GM12878 (cell line): Measurements from ENCODE around the gene CMSS1. TPM values are rescaled to one million over a fixed set of nuclear protein-coding genes. Genes with fewer than 3 reads are reported as not detected.

Experiments
- ATAC-seq: fragments of 200-7000 bp; cut with Tn5 transposase; 3 replicates; pipeline ENCODE4 v1.9.1; 2020; ENCODE audit warnings: mild to moderate bottlenecking, moderate library complexity
- BruUV-seq: library from RNA; stranded (reverse); fragments of 400-500 nt; replicated peaks from 2 replicates; lab custom pipeline; 2021; lab: Mats Ljungman, UMichigan
- CTCF ChIA-PET: fragments of 300-600 bp; sonication (Branson Sonifier 250); formaldehyde crosslinking; extraction: SDS; loops from one replicate; lab custom pipeline; 2021; ENCODE audit warnings: inconsistent platforms; lab: Yijun Ruan, JAX
- POLR2A ChIA-PET: fragments of 350-600 bp; formaldehyde crosslinking; extraction: SDS; loops from one replicate; lab custom pipeline; 2021; ENCODE audit warnings: inconsistent platforms; lab: Charles Lee
- RAD21 ChIA-PET: fragments of 300-600 bp; sonication (Branson Sonifier 250); formaldehyde crosslinking; loops from one replicate; lab custom pipeline; 2023; ENCODE audit warnings: antibody characterized with exemption; ENCODE audit not compliant: unreplicated experiment; lab: Charles Lee
- SMC1A ChIA-PET: fragments of 300-600 bp; sonication (Branson Sonifier 250); formaldehyde crosslinking; loops from one replicate; lab custom pipeline; 2023; ENCODE audit not compliant: unreplicated experiment, uncharacterized antibody; lab: Charles Lee
- DNase-seq: peaks from one replicate; pipeline ENCODE4 v3.0.0-alpha.2; 2011; ENCODE audit warnings: low read depth, low spot score
- FAIRE-seq: peaks from 3 replicates; lab custom pipeline; 2011; peaks lifted over from hg19 to GRCh38; lab: Jason Lieb, UNC
- H2AFZ ChIP-seq: 2 replicates; pipeline ENCODE4 v1.6.0; 2011; ENCODE audit warnings: low read depth, low read length, control low read depth; ENCODE audit not compliant: control insufficient read depth
- H3K27ac ChIP-seq: 2 replicates; pipeline ENCODE4 v1.5.1; 2011; ENCODE audit warnings: control low read depth; ENCODE audit not compliant: control insufficient read depth, insufficient read depth
- H3K27me3 ChIP-seq, 2 experiments: replicated peaks in 1 of 2; 2 replicates each; pipeline versions ENCODE4 v1.6.0 to v1.6.1; 2011; ENCODE audit warnings: low read length in 1 of 2; ENCODE audit not compliant: control insufficient read depth in 2 of 2, insufficient read depth in 2 of 2
- H3K36me3 ChIP-seq, 2 experiments: 2 replicates each; pipeline ENCODE4 v1.5.1; 2011; ENCODE audit warnings: low read length in 1 of 2; ENCODE audit not compliant: control insufficient read depth in 2 of 2, insufficient read depth in 2 of 2
- H3K4me1 ChIP-seq: 2 replicates; pipeline ENCODE4 v1.6.1; 2011; ENCODE audit warnings: mild to moderate bottlenecking, low read length, moderate library complexity, mixed read lengths; ENCODE audit not compliant: control insufficient read depth, insufficient read depth
- H3K4me2 ChIP-seq: 2 replicates; pipeline ENCODE4 v1.6.0; 2011; ENCODE audit warnings: control low read depth; ENCODE audit not compliant: control insufficient read depth, insufficient read depth
- H3K4me3 ChIP-seq: fragments of 200-600 bp; sonication (generic); 2 replicates; pipeline ENCODE4 v1.5.1; 2016
- H3K79me2 ChIP-seq: 2 replicates; pipeline ENCODE4 v1.6.0; 2011; ENCODE audit warnings: low read length; ENCODE audit not compliant: control insufficient read depth, insufficient read depth
- H3K9ac ChIP-seq: 2 replicates; pipeline ENCODE4 v1.8.0; 2011; ENCODE audit warnings: low read length, control low read depth, mixed read lengths; ENCODE audit not compliant: control insufficient read depth, insufficient read depth
- H3K9me3 ChIP-seq: replicated peaks from 3 replicates; pipeline ENCODE4 v1.5.1; 2011; ENCODE audit warnings: mild to moderate bottlenecking, low read length; ENCODE audit not compliant: control insufficient read depth, insufficient read depth
- H4K20me1 ChIP-seq: 2 replicates; pipeline ENCODE4 v1.6.0; 2011; ENCODE audit not compliant: control insufficient read depth, insufficient read depth
- EGR1 ChIP-seq, 2 experiments: IDR thresholded peaks; 1 replicate in 1 of 2; 2 replicates in 1 of 2; pipeline ENCODE4 v1.6.1; 2011 to 2012; ENCODE audit warnings: low read depth in 2 of 2, low read length in 2 of 2, borderline replicate concordance in 1 of 2, mild to moderate bottlenecking in 1 of 2, moderate library complexity in 1 of 2
- HDAC6 ChIP-seq: fragments of 200-600 bp; sonication (generic); IDR thresholded peaks from one replicate; pipeline ENCODE4 v1.8.0; 2017; ENCODE audit warnings: antibody characterized with exemption; ENCODE audit not compliant: unreplicated experiment
- HSF1 ChIP-seq: fragments of 150-350 bp; IDR thresholded peaks from 2 replicates; pipeline ENCODE4 v1.6.1; 2014; ENCODE audit warnings: mild to moderate bottlenecking, low read depth, low read length
- MYB ChIP-seq: fragments of 150-350 bp; IDR thresholded peaks from 2 replicates; pipeline ENCODE4 v1.6.1; 2014; ENCODE audit warnings: mild to moderate bottlenecking, low read depth, low read length, borderline replicate concordance
- MYC ChIP-seq: IDR thresholded peaks from 2 replicates; pipeline ENCODE4 v1.6.1; 2011; ENCODE audit warnings: mild to moderate bottlenecking, low read length, moderate library complexity, inconsistent platforms; ENCODE audit not compliant: insufficient read depth, insufficient replicate concordance, insufficient read length, severe bottlenecking
- NR2C1 ChIP-seq: fragments of 450-650 bp; IDR thresholded peaks from 2 replicates; pipeline ENCODE4 v1.6.1; 2017; ENCODE audit warnings: antibody characterized with exemption, mild to moderate bottlenecking, moderate library complexity
- NRF1 ChIP-seq: conservative IDR thresholded peaks from 2 replicates; pipeline ENCODE4 v1.6.1; 2011; ENCODE audit warnings: mild to moderate bottlenecking, low read depth, low read length, improper control_type of control experiment
- POLR2AphosphoS5 ChIP-seq: IDR thresholded peaks from 2 replicates; pipeline ENCODE4 v1.6.1; 2011; ENCODE audit warnings: mild to moderate bottlenecking, low read length, inconsistent platforms
- RB1 ChIP-seq: fragments of 450-650 bp; formaldehyde crosslinking; IDR thresholded peaks from 2 replicates; pipeline ENCODE4 v1.6.1; 2017; ENCODE audit warnings: mild to moderate bottlenecking, borderline replicate concordance
- RFX5 ChIP-seq: IDR thresholded peaks from 2 replicates; pipeline ENCODE4 v1.6.1; 2011; ENCODE audit warnings: low read depth, low read length, improper control_type of control experiment
- SMAD5 ChIP-seq: IDR thresholded peaks from 2 replicates; pipeline ENCODE4 v1.6.1; 2016; ENCODE audit warnings: antibody characterized with exemption, low read depth
- YBX1 ChIP-seq: fragments of 450-650 bp; IDR thresholded peaks from 2 replicates; pipeline ENCODE4 v1.6.1; 2016; ENCODE audit warnings: antibody characterized with exemption
- ZBTB4 ChIP-seq: fragments of 450-650 bp; formaldehyde crosslinking; IDR thresholded peaks from 2 replicates; pipeline ENCODE4 v1.4.0; 2022; ENCODE audit warnings: mild to moderate bottlenecking, moderate library complexity
- WGBS: methylation state at CpG from one replicate; pipeline ENCODE4 v1.1.6; 2016; ENCODE audit warnings: low lambda C conversion rate; ENCODE audit not compliant: insufficient replicate concordance, insufficient coverage; ENCODE audit errors: missing lambda C conversion rate; 5-methylcytosine and 5-hydroxymethylcytosine counted together
- in situ Hi-C: fragments of 300-500 bp; cut with MboI; formaldehyde crosslinking; loops from 9 replicates; pipeline ENCODE4 v1.14.3; 2018; ENCODE audit warnings: mixed read lengths
- intact Hi-C: fragments of 100-400 bp; cut with micrococcal nuclease; formaldehyde crosslinking; loops from one replicate; pipeline ENCODE4 v1.14.2; 2022; ENCODE audit not compliant: unreplicated experiment
- polyA plus RNA-seq, 11 experiments: library from polyadenylated mRNA; depleted of rRNA in 4 of 11; unstranded in 6 of 11; stranded (reverse) in 5 of 11; fragments of >200 nt; fragmentation: Nextera tagmentation in 4 of 11; fragmentation: Illumina TruSeq in 1 of 11; extraction: Ambion mirVana in 4 of 11; extraction: Trizol in 1 of 11; gene quantifications; 1 replicate in 1 of 11; 2 replicates in 10 of 11; pipeline versions ENCODE4 v1.2.1 to v1.2.3, GENCODE V29; 2011 to 2016; ENCODE audit warnings: inconsistent platforms in 2 of 11, missing spikeins in 2 of 11, low read depth in 1 of 11
- total RNA-seq, 4 experiments: library from RNA; depleted of rRNA in 3 of 4; stranded (reverse); fragments of >200 nt in 3 of 4; fragmentation: Illumina TruSeq in 1 of 4; extraction: Trizol in 1 of 4; gene quantifications; 2 replicates each; pipeline versions ENCODE4 v1.2.1 to v1.2.3, GENCODE V29; 2013 to 2021

Gene CMSS1
- total and polyA plus RNA-seq, 10 of the 15 experiments (the other 5 are each of a cell fraction or from before 2014, with no cell fraction given), result 31.0 to 118 (median 70.1) TPM

- FAIRE-seq (no peak), DNase-seq (no peak), ATAC-seq (no peak)
- Histone ChIP-seq H3K9me3 (no peaks in the 10 kb centered on the region), H3K9ac (no peak overlapping the region), H3K79me2 (no peaks in the 10 kb centered on the region), H4K20me1 (no peaks in the 10 kb centered on the region), H3K27ac (no peak overlapping the region), H2AFZ (no peak overlapping the region), H3K36me3 (no peaks in the 10 kb centered on the region), H3K27me3 (no peaks in the 10 kb centered on the region), H3K4me1 (peaks cover 3% of the 10 kb centered on the region; the same call in 1 of the 2 replicates), H3K4me2 (no peak overlapping the region), H3K4me3 (no peak overlapping the region)
- no TSS peak for BruUV-seq
- in situ Hi-C loops (no loop called here), intact Hi-C loops (no loop called here)
- no peak for TF ChIP-seq MYB
- TF ChIP-seq SMAD5, result no peak
- TF ChIP-seq RB1, result no peak
- TF ChIP-seq EGR1 (IDR thresholded peaks at IDR 0.05; ENCODE audit: borderline replicate concordance in 1 of 2, low read depth in 2 of 2, low read length in 2 of 2), result no peak
- TF ChIP-seq NRF1, result no peak
- no peak for TF ChIP-seq HSF1
- TF ChIP-seq POLR2AphosphoS5, result no peak
- TF ChIP-seq ZBTB4, result no peak
- no peak for TF ChIP-seq MYC
- no peak for TF ChIP-seq YBX1
- no peak for TF ChIP-seq NR2C1
- TF ChIP-seq HDAC6, result no peak
- TF ChIP-seq RFX5, result no peak
- WGBS, result 94% methylated on average over 3 of the region's 3 CpGs
- ChIA-PET SMC1A (no interaction called here), RAD21 (no interaction called here), CTCF (no interaction called here), POLR2A (no interaction called here)
Observed at GRCh38 chr3:99899603-99900002, 81.9 kb downstream of the CMSS1 start.
